ENCODE data around the gene TMEM171.

TMEM171 gene

GRCh38 chr5:73121119-73121463 is 716 bp downstream of the TMEM171 start:
- DNase-seq = no peak

DNA sequence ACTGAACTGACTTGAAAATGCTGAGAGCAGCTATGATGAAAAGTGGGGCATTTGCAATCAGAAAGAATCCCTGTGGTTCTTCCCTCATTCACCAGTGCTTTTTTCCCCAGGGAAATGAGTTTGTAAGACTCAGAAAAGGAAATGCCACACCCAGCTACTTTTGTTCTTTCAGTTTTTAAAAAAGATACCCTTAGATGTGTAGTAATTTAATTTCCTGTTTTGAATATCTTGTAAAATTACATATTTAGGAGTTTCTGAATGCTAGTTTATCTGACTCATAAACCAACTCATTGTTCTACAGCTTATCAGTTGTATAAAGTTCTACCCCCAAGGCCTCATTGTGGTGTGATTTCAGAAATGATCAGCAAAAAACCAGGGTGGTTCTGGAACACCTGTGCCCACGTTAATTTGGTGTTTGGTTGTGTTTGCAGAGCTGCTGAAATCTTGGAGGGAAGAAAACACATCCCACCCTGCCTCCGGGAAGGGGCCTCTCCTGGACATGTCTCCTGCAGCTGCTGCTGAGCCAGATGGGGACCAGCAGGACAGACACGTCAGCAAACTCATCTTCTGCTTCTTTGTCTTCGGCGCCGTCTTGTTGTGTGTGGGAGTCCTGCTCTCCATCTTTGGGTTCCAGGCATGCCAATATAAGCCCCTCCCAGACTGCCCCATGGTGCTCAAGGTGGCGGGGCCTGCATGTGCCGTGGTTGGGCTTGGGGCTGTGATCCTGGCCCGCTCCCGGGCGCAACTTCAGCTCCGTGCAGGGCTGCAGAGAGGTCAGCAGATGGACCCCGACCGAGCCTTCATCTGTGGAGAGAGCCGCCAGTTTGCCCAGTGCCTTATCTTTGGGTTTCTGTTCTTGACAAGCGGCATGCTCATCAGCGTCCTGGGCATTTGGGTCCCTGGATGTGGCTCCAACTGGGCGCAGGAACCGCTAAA is 2.8 kb downstream of the TMEM171 start:
- DNase-seq = no peak

DNA sequence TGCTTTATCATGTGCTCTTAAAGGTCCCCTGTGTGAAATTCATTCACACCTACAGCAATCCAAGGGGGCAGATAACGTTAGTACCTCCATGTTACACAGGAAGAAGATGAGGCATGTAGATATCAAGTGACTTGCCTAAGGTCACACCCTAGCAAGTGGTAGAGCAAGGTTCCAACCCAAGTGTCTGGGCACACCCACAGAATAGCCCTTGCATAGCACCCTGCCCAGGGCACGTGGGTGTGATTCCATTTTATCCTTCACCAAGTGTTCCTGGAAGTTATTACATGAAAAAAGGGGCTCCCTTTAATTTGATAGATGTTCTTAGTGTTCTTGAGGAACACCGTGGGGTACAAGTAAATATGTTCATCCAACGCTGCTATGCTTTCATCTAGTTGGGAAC is 4.9 kb downstream of the TMEM171 start:
- DNase-seq = no peak

DNA sequence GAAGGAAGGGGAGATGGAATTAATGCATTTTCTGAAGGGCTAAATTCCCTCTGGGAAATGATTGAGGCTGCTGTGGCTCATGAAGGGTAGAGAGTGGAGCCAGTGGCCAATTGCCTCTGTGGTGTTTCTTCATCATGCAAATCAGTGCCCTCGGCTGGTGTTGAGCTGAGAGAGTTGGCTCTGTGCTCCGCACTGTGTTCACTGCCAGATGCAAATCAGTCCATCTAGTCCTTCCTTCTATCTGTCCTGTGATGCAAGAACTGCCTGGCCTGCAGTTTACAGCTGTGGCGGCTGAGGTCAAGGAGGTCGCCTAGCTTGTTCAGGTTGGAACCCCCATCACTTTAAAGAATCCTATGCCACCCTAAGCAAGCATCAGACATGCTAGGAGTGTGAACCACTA is 6.0 kb downstream of the TMEM171 start:
- DNase-seq = no peak

DNA sequence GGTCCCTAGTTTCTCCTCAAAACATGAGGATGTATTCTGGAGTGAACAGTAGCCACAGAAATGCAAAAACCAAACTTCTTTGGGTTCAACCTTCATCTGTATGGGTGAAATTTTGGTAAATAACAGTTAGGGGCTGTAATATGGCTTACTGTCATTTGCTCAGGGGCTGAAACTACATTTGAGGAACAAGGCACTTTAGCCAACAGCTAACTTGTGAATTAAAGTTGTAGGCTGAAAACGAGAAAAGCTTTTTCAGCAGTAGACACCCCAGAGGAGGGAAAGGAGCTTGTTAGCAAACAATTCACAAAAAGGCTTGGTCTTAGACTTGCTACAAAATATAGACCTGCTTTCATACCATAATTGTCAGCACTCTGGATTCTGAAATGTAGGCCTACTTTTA is 6.6 kb downstream of the TMEM171 start:
- DNase-seq = no peak

- DNase-seq = no peak
These were observed 8.8 kb downstream of the TMEM171 start for GRCh38 chr5:73129143-73129542.

DNA sequence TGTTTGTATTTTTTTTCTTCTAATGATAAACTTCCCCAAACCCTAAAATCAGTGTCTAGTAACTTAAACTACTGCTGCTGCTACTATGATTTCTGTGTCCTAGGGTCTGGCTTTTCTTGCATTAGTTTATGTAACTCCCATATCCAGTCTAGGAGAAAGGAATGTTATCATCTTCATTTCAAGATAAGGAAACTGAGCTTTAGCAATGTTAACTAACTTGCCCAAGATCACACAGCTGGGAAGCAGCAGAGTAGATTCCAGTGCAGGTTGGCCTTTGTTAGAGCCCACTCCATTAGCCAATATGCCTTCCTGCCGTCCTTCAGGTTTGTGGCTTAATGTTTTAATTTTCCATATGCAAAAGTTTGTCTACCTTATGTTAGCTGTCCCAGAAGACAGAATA is 10.4 kb downstream of the TMEM171 start:
- no peak for DNase-seq

GRCh38 chr5:73131711-73132425 is 11.5 kb downstream of the TMEM171 start:
- no peak for DNase-seq

- no peak for DNase-seq
These were observed 12.4 kb downstream of the TMEM171 start for GRCh38 chr5:73132759-73133158.

GRCh38 chr5:73135021-73135420 is 14.6 kb downstream of the TMEM171 start:
- DNase-seq = no peak

DNA sequence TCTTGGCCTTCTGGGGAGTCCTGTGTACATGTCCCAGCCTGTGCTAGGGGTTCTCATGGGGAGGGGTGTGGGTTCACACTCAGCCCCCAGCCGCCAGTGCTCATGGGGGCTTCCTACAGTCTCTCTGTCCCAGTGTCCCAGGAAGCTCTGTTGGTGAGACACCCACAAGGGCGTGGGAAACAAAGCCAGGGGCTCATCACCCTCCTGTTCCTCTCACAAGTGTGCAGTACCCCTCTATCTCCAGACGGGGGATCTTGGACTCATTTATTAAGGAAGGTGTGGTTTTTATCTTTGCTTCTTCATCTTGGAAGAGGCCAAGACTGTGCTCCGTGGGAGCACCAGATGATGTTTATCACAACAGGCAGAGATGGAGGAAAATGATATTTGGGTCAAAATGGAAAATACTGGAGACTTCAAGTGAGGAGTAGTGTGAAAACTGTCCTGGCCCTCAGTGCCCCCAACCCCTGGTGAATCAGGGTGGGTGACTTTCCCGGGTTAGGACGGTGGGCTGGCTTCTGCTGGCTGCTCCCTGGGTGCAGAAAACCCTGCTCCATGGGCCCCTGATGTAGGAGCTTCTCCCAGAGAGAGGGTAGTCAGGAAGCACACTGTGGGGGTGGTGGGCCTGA is 15.2 kb downstream of the TMEM171 start:
- DNase-seq = no peak

DNA sequence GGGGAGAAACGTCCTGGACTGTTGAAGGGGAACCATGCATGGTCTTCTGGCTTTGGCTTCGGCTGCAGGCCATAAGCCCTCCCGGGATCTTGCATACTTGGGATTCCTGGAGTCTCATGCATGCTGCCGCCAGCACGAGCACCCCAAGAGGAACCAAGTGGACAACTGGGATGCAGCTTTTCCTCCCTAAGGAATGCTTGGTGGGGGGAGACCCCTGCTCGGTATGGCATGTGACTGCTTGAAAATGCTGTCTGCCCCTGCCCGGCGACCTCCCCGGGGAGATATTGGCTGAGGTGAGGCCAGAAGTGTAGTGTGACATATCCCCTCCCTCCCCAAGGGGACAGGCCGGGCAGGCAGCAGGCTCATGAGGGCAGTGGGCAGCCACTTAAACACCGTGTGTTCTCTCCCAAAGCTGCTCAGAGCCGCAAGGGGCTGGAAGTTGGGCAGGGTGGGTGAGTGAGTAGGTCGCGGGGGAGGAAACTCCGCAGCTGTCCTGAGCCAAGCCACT is 15.7 kb downstream of the TMEM171 start:
- DNase-seq = no peak

- DNase-seq = no peak
These were observed 17.5 kb downstream of the TMEM171 start for GRCh38 chr5:73137563-73138530.

DNA sequence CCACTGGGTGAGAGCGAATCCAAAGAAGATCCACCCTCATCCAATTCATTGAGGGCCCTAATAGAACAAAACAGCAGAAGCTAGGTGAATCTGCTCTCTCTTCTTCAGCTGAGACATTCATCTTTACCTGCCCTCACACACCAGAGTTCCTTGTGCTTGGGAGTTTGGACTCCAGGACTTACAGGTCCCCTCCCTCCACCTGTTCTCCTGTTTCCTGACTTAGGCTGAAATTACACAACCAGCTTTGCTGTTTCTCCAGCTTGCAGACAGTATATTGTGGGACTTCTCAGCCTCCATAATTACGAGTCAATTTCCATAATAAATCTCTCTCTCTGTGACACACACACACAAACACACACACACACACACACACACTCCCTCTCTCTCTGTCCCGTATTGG is 19.1 kb downstream of the TMEM171 start:
- no peak for DNase-seq

- no peak for DNase-seq
These were observed 20.4 kb downstream of the TMEM171 start for GRCh38 chr5:73140801-73141200.

- DNase-seq = no peak
These were observed 21.7 kb downstream of the TMEM171 start for GRCh38 chr5:73142035-73142434.

DNA sequence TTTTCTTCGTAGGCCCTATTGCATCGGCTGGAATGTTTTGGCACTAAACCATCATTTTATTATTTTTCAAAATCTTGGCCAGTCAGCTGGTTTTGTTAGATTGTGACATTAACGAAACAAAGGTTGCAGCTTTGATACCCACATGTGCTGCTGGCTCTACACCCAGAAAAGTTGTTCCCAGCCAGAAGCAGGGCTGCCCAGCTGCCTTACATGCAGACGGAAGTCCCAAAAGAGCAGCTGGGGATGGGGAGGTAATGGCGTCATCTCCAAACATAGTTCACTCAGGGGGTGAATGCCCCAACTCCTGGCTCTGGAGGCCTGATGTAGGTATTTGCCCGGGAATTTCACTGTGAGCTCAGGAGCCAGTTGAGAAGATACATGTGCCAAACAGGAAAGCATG is 23.3 kb downstream of the TMEM171 start:
- DNase-seq = no peak

GRCh38 chr5:73149540-73149939 is 29.2 kb downstream of the TMEM171 start:
- no peak for DNase-seq

DNA sequence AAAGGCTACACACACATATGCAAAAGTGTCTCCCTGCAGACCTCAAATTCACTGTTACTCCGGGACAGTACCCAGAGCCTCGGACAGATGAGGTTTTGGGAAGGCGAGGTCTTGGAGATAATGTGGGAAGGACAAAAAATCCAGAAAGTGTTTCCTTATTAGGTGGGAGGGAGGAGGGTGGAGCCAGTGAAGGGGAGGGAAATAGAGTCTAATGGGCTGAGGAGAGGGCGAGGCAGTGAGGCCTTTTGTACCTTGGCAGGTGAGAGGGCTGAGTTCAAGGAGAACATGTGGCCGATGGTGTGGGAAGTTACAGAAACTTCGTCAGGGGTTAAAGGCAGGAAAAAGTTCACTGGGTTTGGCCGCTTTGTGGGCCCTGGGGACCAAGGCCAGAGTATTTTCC is 30.5 kb downstream of the TMEM171 start:
- no peak for DNase-seq

DNA sequence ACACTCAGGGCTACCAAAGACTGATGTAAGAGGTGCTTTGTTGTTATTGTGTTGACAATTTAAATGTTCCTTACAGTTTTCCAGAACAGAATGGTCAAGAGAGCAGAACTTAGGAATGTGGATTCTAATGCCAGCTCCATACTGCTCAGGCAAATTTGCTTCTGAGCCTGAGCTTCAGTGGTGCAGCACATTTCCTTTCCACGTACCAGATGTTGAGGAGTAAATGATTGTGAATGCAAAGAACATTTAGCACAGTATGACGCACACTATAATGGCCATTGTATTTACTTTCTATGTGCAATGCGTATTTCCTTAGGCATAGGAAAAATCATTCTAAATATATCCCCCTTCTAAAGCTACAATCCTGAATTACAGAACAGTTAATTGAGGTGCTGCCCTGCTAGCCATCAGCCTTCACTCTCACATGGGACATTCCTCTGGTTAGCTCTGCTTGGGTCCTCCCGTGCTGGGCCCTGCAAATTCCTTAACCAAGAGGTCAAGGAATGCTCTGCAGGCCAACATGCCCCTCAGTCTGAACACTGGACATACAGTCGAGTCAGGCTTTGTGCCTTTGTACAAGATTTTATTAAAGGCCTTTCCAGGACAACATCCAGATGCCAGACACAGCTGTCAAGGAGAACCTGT is 31.5 kb downstream of the TMEM171 start:
- no peak for DNase-seq

DNA sequence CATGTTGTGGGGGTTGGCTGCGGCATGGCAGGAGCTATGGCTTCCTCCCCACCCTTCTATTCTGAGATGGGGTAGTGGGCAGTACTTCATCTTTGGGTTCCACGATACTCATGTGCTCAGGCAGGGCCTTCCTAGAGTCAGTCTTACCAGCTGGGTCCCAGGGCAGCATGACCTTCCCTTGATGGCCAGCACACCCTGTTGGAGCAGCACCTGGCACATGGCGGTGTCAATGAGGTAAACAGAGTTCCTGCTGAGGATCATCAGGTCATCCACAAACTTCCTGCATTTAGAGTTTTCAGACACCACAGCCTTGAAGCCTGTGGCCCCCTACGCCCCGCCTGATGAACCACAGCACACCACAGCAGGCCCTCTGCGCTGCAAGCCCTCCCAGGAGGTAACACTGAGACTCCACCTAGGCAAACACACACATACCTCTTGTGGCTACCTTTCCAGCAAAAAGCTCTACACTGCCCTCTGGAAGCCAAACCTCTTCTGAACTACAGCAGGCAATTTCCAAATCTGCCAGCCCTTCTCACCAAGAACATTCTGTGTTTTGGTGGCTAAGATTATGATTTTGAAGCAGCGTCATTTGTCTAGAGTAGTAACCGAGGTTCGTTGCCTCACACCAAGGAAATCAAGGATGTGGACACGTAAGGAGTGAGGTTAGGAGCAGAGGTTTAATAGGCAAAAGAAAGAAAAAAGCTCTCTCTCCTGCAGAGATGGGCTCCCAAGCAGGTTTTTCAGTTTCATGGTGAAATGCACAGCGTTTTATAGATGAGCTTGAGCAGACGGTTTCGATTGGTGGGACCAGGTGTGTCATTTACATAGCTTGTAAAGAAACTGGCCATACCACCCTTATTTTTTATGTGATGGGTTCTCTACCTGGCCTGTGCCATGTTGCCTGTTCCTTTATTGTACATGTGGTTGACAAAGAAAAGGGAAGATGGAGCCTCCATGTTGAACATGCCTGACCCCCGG is 32.3 kb downstream of the TMEM171 start:
- DNase-seq = no peak
